Measurements from ENCODE around the gene TTLL10. TPM values are rescaled to one million over a fixed set of nuclear protein-coding genes. Genes with fewer than 3 reads are reported as not detected.

The TTLL10 gene
- total RNA-seq, 1 donor from 2014 or later = not detected

GRCh38 chr1:1240822-1241587 is 67.3 kb downstream of the TTLL10 start:
- Histone ChIP-seq H3K27ac (ENCODE audit: low read depth, low read length) (no peak overlapping the region), H3K9me3 (ENCODE audit: insufficient read depth, low read depth, low read length) (no peaks in the 10 kb centered on the region), H3K79me2 (ENCODE audit: insufficient read depth, low read length) (no peaks in the 10 kb centered on the region), H3K4me3 (ENCODE audit: insufficient read depth, low read depth, low read length) (no peak overlapping the region), H2AFZ (ENCODE audit: low read depth, low read length) (no peak overlapping the region), H3K9ac (ENCODE audit: low read length) (no peak overlapping the region), H3K36me3 (ENCODE audit: insufficient read depth, low read length) (no peaks in the 10 kb centered on the region), H3K4me1 (ENCODE audit: insufficient read depth, low read length) (no peaks in the 10 kb centered on the region), H3K4me2 (ENCODE audit: low read length) (no peak overlapping the region), H3K27me3 (ENCODE audit: insufficient read depth, low read length) (no peaks in the 10 kb centered on the region), H4K20me1 (ENCODE audit: insufficient read depth, low read length) (no peaks in the 10 kb centered on the region)
- H3K27ac Mint-ChIP-seq (ENCODE audit: unreplicated experiment) = no peak overlapping the region
- no peaks in the 10 kb centered on the region for H3K27me3 Mint-ChIP-seq (ENCODE audit: low read depth, unreplicated experiment)
- H3K4me1 Mint-ChIP-seq (ENCODE audit: low read depth, unreplicated experiment) = no peaks in the 10 kb centered on the region
- FAIRE-seq (no peak), DNase-seq (ENCODE audit: low read depth) (no peak)
- no peaks in the 10 kb centered on the region for H3K36me3 Mint-ChIP-seq (ENCODE audit: low read depth, unreplicated experiment)
- no peaks in the 10 kb centered on the region for H3K9me3 Mint-ChIP-seq (ENCODE audit: unreplicated experiment)
- TF ChIP-seq EZH2 (IDR thresholded peaks at IDR 0.05; ENCODE audit: insufficient read depth, low read length) = no peak
- H3K4me3 Mint-ChIP-seq (ENCODE audit: unreplicated experiment) = no peak overlapping the region

- TF ChIP-seq EZH2 (IDR thresholded peaks at IDR 0.05; ENCODE audit: insufficient read depth, low read length) = no peak
- TF ChIP-seq CTCF (IDR thresholded peaks at IDR 0.05; ENCODE audit: insufficient read depth, low read depth, low read length) = no peak
- Histone ChIP-seq H3K4me2 (ENCODE audit: low read length) (no peak overlapping the region), H3K9ac (ENCODE audit: low read length) (no peak overlapping the region), H3K27ac (ENCODE audit: low read depth, low read length) (no peak overlapping the region), H3K4me1 (ENCODE audit: insufficient read depth, low read length) (no peaks in the 10 kb centered on the region), H3K27me3 (ENCODE audit: insufficient read depth, low read length) (no peaks in the 10 kb centered on the region), H2AFZ (ENCODE audit: low read depth, low read length) (no peak overlapping the region), H4K20me1 (ENCODE audit: insufficient read depth, low read length) (no peaks in the 10 kb centered on the region), H3K4me3 (ENCODE audit: insufficient read depth, low read depth, low read length) (no peak overlapping the region), H3K79me2 (ENCODE audit: insufficient read depth, low read length) (no peaks in the 10 kb centered on the region), H3K36me3 (ENCODE audit: insufficient read depth, low read length) (no peaks in the 10 kb centered on the region), H3K9me3 (ENCODE audit: insufficient read depth, low read depth, low read length) (no peaks in the 10 kb centered on the region)
- Mint-ChIP-seq H3K4me1 (ENCODE audit: low read depth, unreplicated experiment) (no peaks in the 10 kb centered on the region), H3K27me3 (ENCODE audit: low read depth, unreplicated experiment) (no peaks in the 10 kb centered on the region), H3K9me3 (ENCODE audit: unreplicated experiment) (no peaks in the 10 kb centered on the region), H3K4me3 (ENCODE audit: unreplicated experiment) (no peak overlapping the region), H3K27ac (ENCODE audit: unreplicated experiment) (no peak overlapping the region), H3K36me3 (ENCODE audit: low read depth, unreplicated experiment) (no peaks in the 10 kb centered on the region)
- FAIRE-seq (no peak), DNase-seq (ENCODE audit: low read depth) (no peak)
Measured at GRCh38 chr1:1241588-1242219, 68.0 kb downstream of the TTLL10 start.

GRCh38 chr1:1242461-1243265 is 69.0 kb downstream of the TTLL10 start:
- H3K9me3 ChIP-seq (ENCODE audit: insufficient read depth, low read depth, low read length) = no peaks in the 10 kb centered on the region
- no peak overlapping the region for H3K4me3 ChIP-seq (ENCODE audit: insufficient read depth, low read depth, low read length)
- Mint-ChIP-seq H3K27me3 (ENCODE audit: low read depth, unreplicated experiment) (no peaks in the 10 kb centered on the region), H3K27ac (ENCODE audit: unreplicated experiment) (no peak overlapping the region), H3K4me3 (ENCODE audit: unreplicated experiment) (no peak overlapping the region), H3K4me1 (ENCODE audit: low read depth, unreplicated experiment) (no peaks in the 10 kb centered on the region), H3K9me3 (ENCODE audit: unreplicated experiment) (no peaks in the 10 kb centered on the region), H3K36me3 (ENCODE audit: low read depth, unreplicated experiment) (no peaks in the 10 kb centered on the region)
- FAIRE-seq (no peak), DNase-seq (ENCODE audit: low read depth) (no peak)
- no peak overlapping the region for H2AFZ ChIP-seq (ENCODE audit: low read depth, low read length)
- H3K4me2 ChIP-seq (ENCODE audit: low read length) = no peak overlapping the region
- H3K9ac ChIP-seq (ENCODE audit: low read length) = no peak overlapping the region
- H3K79me2 ChIP-seq (ENCODE audit: insufficient read depth, low read length) = no peaks in the 10 kb centered on the region
- no peaks in the 10 kb centered on the region for H3K36me3 ChIP-seq (ENCODE audit: insufficient read depth, low read length)
- peaks cover 3% of the 10 kb centered on the region for H3K27me3 ChIP-seq (ENCODE audit: insufficient read depth, low read length)
- TF ChIP-seq EZH2 (IDR thresholded peaks at IDR 0.05; ENCODE audit: insufficient read depth, low read length) (no peak), CTCF (IDR thresholded peaks at IDR 0.05; ENCODE audit: insufficient read depth, low read depth, low read length) (no peak)
- H3K27ac ChIP-seq (ENCODE audit: low read depth, low read length) = no peak overlapping the region
- no peaks in the 10 kb centered on the region for H3K4me1 ChIP-seq (ENCODE audit: insufficient read depth, low read length)
- peaks cover 6% of the 10 kb centered on the region for H4K20me1 ChIP-seq (ENCODE audit: insufficient read depth, low read length)

Data from astrocyte (in vitro differentiated cells and primary cell).